Measurements from ENCODE around the gene TAS2R3. TPM values are rescaled to one million over a fixed set of nuclear protein-coding genes. Genes with fewer than 3 reads are reported as not detected.
A peak's percentile ranks its signal among the peaks of the same experiment; 100 is the strongest.

TAS2R3 gene
- total and polyA plus RNA-seq, 9 of the 15 experiments (the other 6 are each of a cell fraction or from before 2014, with no cell fraction given): 0.37 to 1.9 (median 1.2) TPM; not detected in 2

GRCh38 chr7:141738592-141739013 is 25.3 kb upstream of the TAS2R3 start (continued):
- no peak for TF ChIP-seq NKRF (IDR thresholded peaks at IDR 0.05; ENCODE audit: borderline replicate concordance)
- TF ChIP-seq MTA1 (IDR thresholded peaks at IDR 0.05; ENCODE audit: borderline replicate concordance): no peak
- no peak for TF ChIP-seq FUS (optimal IDR thresholded peaks at IDR 0.05; ENCODE audit: low read depth, low read length)
- TF ChIP-seq CSDE1 (IDR thresholded peaks at IDR 0.05): no peak; a peak in 1 of 4 replicates
- 0 out of 2 replicates have a peak, but pooled peaks have one; percentile 4 for TF ChIP-seq ZBTB43 (CRISPR knock-in tag; IDR thresholded peaks at IDR 0.05)
- no peak for TF ChIP-seq TGIF2 (CRISPR knock-in tag; IDR thresholded peaks at IDR 0.05)
- 0 out of 2 replicates have a peak, but pooled peaks have one; percentile 10 for TF ChIP-seq SMARCE1 (IDR thresholded peaks at IDR 0.05)
- TF ChIP-seq ZNF408 (CRISPR knock-in tag; IDR thresholded peaks at IDR 0.05; ENCODE audit: low read depth): no peak
- TF ChIP-seq, protein P1, sequence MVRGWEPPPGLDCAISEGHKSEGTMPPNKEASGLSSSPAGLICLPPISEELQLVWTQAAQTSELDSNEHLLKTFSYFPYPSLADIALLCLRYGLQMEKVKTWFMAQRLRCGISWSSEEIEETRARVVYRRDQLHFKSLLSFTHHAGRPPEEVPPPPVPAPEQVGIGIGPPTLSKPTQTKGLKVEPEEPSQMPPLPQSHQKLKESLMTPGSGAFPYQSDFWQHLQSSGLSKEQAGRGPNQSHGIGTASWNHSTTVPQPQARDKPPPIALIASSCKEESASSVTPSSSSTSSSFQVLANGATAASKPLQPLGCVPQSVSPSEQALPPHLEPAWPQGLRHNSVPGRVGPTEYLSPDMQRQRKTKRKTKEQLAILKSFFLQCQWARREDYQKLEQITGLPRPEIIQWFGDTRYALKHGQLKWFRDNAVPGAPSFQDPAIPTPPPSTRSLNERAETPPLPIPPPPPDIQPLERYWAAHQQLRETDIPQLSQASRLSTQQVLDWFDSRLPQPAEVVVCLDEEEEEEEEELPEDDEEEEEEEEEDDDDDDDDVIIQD (CRISPR knock-in tag; IDR thresholded peaks at IDR 0.05): no peak
- TF ChIP-seq, protein P2, sequence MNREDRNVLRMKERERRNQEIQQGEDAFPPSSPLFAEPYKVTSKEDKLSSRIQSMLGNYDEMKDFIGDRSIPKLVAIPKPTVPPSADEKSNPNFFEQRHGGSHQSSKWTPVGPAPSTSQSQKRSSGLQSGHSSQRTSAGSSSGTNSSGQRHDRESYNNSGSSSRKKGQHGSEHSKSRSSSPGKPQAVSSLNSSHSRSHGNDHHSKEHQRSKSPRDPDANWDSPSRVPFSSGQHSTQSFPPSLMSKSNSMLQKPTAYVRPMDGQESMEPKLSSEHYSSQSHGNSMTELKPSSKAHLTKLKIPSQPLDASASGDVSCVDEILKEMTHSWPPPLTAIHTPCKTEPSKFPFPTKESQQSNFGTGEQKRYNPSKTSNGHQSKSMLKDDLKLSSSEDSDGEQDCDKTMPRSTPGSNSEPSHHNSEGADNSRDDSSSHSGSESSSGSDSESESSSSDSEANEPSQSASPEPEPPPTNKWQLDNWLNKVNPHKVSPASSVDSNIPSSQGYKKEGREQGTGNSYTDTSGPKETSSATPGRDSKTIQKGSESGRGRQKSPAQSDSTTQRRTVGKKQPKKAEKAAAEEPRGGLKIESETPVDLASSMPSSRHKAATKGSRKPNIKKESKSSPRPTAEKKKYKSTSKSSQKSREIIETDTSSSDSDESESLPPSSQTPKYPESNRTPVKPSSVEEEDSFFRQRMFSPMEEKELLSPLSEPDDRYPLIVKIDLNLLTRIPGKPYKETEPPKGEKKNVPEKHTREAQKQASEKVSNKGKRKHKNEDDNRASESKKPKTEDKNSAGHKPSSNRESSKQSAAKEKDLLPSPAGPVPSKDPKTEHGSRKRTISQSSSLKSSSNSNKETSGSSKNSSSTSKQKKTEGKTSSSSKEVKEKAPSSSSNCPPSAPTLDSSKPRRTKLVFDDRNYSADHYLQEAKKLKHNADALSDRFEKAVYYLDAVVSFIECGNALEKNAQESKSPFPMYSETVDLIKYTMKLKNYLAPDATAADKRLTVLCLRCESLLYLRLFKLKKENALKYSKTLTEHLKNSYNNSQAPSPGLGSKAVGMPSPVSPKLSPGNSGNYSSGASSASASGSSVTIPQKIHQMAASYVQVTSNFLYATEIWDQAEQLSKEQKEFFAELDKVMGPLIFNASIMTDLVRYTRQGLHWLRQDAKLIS (CRISPR knock-in tag; IDR thresholded peaks at IDR 0.05): peak; percentile 17; the same call in 1 of the 2 replicates
- TF ChIP-seq YY1 (IDR thresholded peaks at IDR 0.05; ENCODE audit: borderline replicate concordance in 1 of 3, control insufficient read depth in 1 of 3, extremely low read depth in 1 of 3, insufficient read depth in 3 of 3, insufficient read length in 1 of 3, insufficient replicate concordance in 2 of 3, low read depth in 1 of 3, low read length in 2 of 3): peak in 1 of 3 experiments; percentile 89
- TF ChIP-seq, protein P3, sequence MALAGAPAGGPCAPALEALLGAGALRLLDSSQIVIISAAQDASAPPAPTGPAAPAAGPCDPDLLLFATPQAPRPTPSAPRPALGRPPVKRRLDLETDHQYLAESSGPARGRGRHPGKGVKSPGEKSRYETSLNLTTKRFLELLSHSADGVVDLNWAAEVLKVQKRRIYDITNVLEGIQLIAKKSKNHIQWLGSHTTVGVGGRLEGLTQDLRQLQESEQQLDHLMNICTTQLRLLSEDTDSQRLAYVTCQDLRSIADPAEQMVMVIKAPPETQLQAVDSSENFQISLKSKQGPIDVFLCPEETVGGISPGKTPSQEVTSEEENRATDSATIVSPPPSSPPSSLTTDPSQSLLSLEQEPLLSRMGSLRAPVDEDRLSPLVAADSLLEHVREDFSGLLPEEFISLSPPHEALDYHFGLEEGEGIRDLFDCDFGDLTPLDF (CRISPR knock-in tag; IDR thresholded peaks at IDR 0.05): no peak
- TF ChIP-seq ZNF699 (CRISPR knock-in tag; IDR thresholded peaks at IDR 0.05; ENCODE audit: insufficient replicate concordance): no peak
- no peak for TF ChIP-seq MEF2A (IDR thresholded peaks at IDR 0.05; ENCODE audit: control insufficient read depth, low read depth, low read length)
- no peak for TF ChIP-seq MLX (CRISPR knock-in tag; conservative IDR thresholded peaks at IDR 0.05)
